DMS153 treated with DMSO at 0.1 percent for 48 hours (cell line): Measurements from ENCODE around the gene MCU.
"Not testable (repeated sequence)": the region's sequence is repeated elsewhere in the genome, so short reads cannot be mapped to it uniquely, and the experiment has no call there.

Experiments used
- DNase-seq: peaks from one replicate; lab custom pipeline; 2025; ENCODE audit not compliant: unreplicated experiment; lab: John Stamatoyannopoulos, UW

MCU gene

DNA sequence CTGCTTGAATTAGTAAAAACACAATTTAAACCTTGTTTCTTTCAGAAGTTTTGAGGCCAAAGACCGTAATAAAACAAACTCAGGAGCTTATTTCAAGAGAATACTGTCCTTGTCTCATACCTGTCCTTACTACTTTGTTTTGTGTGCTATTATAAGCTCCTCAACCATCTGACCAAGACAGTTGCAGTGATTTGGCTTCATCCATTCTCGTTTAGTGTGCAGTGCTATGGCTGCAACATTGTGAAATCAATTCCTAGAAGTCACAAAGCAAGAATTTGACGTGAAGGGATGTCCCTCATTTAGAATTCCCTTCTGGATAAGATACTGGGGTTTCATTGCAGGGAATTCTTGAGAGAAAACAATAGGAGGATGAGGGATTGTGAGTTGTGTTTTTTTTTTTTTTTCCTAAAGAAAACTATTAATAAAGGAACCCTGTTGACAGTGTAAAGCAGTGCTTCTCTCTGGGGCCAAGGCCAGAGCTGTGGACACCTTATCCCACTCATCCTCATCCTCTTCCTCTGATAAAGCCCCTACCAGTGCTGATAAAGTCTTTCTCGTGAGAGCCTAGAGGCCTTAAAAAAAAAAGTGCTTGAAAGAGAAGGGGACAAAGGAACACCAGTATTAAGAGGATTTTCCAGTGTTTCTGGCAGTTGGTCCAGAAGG lies 201.3 kb downstream of the MCU start, which contains the start of gene OIT3:
Gene OIT3 (plus strand): TSS at position 604 of the 663 bp plus-strand sequence. CDS start 60 bp downstream, outside the sequence.
- DNase-seq: no peak

GRCh38 chr10:72895236-72895850 lies 203.4 kb downstream of the MCU start:
- DNase-seq: no peak

- DNase-seq: no peak
Observed at GRCh38 chr10:72898616-72899015, 206.7 kb downstream of the MCU start.

- no peak for DNase-seq
Observed at GRCh38 chr10:72899545-72899944, 207.6 kb downstream of the MCU start.

GRCh38 chr10:72903941-72904446 lies 212.1 kb downstream of the MCU start:
- not testable (repeated sequence) for DNase-seq

DNA sequence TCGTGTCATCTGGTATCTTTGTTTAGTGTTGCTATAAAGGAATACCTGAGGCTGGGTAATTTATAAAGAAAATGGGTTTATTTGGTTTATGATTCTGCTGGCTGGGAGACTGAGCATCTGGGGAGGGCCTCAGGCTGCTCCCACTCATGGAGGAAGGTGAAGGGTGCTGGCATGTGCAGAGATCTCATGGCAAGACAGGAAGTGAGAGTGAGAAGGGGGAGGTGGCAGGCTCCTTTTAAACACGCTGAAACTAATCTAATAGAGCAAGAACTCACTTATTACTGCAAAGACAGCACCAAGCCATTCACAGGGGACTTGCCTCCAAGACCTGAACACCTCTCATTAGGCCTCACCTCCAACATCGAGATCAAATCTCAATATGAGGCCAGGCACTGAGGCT lies 212.9 kb downstream of the MCU start:
- no peak for DNase-seq

DNA sequence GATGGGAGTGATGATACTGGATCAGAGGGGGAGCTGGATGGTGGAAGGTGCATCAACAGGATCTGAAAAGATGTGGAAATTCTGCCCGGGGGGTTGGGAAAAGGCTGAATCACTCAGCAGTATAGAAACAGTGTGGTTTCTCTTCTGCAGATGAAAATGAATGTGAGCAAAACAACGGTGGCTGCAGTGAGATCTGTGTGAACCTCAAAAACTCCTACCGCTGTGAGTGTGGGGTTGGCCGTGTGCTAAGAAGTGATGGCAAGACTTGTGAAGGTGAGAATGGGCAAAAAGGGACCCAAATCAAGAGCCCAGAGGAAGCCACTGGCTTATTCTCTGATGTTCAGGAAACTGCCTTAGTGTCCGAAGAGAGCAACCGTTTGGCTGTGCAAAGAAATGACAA lies 214.5 kb downstream of the MCU start:
- DNase-seq: no peak

DNA sequence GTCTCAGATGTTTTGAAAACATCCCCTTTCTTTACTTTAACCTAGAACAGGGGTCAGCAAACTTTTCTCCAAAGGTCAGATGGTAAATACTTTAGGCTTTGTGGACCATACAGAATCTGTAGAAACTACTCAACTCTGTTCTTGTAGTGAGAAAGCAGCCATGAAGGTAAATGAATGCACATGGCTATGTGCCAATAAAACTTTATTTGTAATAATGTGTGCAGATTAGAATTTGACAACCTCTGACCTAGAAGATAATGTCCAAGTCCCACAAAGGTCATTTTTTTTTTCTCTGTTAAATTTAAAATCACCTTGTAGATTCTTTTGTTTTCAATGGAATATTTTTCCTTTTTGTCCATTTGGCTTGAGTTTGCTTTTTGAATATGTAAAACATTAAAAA lies 218.8 kb downstream of the MCU start:
- DNase-seq: no peak

DNA sequence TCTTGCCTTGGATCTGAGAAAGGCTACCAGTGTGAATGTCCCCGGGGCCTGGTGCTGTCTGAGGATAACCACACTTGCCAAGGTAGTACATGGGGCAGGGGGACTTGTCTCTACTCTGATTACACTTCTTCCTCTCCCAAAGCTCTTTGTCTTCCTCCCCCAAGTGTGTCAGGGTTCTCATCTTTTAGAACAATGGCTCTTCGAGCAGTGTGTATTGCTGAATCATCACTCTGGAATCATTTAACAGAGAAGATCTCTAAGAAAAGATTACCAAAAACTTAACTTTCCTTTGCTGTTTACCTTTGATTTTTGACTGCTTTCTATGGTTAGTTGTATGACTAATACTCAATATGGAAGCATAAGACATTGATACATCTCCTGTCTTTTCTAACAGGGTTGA lies 219.8 kb downstream of the MCU start:
- no peak for DNase-seq

- DNase-seq: no peak
Observed at GRCh38 chr10:72912736-72913135, 220.8 kb downstream of the MCU start.

- DNase-seq: no peak
Observed at GRCh38 chr10:72913287-72913686, 221.3 kb downstream of the MCU start.

DNA sequence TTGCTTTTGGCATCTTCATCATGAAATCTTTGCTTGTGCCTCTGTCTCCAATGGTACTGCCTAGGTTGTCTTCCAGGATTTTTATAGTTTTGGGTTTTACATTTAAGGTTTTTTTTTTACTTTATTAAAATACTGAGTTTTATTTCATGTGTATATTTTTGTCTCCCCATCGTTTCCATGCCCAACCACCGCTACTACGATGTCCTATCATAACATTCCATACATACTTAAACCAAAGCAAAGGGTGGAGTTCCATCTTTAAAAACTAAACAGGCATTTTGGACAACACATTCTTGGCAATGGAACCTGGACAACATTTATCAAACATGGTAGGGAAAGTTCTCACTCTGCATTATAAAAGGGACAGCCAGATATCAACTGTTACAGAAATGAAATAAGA lies 225.3 kb downstream of the MCU start:
- DNase-seq: not testable (repeated sequence)

GRCh38 chr10:72917803-72918332 lies 225.9 kb downstream of the MCU start:
- DNase-seq: not testable (repeated sequence)

DNA sequence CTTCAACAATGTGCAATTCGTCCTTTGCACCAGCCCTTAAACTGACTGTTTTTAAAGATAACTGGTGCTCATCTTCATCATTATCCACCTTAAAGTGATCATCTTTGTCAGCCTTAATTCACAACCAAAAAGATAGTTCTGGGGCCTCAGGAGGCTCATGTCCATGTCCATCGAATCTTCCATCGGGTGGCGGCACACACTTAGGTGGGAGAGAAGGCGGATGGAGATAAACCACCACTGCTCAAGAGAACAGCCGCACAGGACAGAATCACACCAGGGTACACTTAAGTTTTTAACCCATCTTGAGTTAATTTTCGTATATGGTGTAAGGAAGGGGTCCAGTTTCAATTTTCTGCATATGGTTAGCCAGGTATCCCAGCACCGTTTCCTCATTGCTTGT lies 226.4 kb downstream of the MCU start:
- DNase-seq: no peak

- DNase-seq: not testable (repeated sequence)
Observed at GRCh38 chr10:72921147-72921683, 229.3 kb downstream of the MCU start.

- DNase-seq: no peak
Observed at GRCh38 chr10:72924351-72924750, 232.4 kb downstream of the MCU start.

DNA sequence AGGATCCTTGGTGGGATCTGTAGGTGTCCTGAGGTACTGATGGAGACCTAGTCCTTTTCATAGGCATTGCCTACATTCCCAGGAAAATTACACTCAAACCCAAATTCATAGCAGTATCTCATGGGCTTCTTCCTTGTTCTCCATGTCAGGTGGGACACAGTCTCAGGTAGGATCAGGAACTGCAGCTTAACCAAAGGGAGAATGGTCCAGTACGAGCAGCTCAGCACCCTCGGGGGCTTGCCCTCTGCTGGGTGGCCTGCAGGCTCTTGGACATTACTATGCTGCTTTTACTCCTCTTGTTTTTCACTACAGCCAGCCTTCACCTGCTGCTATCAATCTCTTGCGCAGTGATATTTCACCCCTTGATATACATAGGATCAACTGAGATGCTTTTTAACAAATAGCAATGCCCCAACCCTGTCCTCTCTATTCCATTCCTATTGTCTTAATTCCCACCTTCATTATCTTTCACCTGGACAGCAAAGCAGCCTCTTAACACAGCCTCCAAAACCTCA lies 234.1 kb downstream of the MCU start:
- no peak for DNase-seq

DNA sequence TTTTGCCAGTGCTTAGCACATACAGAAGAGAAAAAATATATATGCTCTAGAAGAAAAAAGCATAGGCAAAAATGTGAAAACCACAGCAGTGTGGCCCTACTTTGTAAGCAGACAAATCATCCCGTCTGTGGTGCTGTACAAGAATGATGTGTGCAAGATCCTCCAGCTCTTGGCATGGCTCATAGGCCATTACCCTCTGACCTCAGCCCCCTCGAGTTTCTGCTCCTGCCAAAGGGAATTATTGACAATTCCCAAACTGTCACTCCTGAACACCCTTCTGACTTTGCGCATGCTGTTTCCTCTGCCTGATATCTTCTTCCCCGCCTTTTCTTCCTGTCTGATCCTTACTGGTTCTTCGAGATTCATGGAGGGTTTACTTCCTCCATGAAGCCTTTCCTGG lies 235.5 kb downstream of the MCU start:
- DNase-seq: no peak

DNA sequence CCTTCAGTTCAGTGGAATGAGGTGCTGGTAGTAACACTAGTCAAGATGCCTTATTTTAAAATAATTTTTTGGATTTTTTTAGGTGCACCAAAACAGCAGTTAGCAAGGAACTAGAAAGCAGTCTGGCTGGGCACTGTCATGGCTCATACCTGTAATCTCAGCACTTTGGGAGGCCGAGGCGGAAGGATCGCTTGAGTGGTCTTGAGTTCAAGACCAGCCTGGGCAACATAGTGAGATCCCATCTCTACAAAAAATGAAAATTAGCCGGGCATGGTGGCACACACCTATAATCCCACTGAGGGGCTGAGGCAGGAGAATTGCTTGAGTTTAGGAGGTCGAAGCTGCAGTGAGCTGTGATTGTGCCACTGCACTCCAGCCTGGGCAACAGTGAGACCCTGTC lies 236.9 kb downstream of the MCU start:
- DNase-seq: no peak

DNA sequence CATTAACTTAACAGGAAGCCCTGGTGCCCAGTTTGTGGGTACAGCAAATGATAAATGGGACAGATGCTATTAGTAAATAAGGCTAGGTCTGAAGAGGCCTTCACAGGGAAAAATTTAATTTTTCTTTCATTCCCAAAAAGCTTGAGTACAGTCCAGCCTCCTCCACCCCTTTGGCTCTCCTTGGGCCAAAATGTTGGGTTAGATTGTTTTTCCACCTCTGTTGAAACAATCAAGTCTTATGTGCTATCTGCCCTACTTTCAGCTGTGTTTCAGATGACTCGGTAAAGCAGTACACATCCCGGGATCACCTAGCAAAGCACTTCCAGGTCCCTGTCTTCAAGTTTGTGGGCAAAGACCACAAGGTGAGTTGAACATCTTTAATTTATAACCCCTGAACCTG lies 238.3 kb downstream of the MCU start:
- DNase-seq: no peak

DNA sequence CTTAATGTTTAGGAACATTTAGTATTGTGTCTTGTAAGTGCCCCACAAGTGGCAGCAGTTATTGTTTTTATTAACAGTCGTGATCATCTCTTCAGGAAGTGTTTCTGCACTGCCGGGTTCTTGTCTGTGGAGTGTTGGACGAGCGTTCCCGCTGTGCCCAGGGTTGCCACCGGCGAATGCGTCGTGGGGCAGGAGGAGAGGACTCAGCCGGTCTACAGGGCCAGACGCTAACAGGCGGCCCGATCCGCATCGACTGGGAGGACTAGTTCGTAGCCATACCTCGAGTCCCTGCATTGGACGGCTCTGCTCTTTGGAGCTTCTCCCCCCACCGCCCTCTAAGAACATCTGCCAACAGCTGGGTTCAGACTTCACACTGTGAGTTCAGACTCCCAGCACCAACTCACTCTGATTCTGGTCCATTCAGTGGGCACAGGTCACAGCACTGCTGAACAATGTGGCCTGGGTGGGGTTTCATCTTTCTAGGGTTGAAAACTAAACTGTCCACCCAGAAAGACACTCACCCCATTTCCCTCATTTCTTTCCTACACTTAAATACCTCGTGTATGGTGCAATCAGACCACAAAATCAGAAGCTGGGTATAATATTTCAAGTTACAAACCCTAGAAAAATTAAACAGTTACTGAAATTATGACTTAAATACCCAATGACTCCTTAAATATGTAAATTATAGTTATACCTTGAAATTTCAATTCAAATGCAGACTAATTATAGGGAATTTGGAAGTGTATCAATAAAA lies 240.5 kb downstream of the MCU start:
- no peak for DNase-seq
